ENCODE measurements around the gene FGF19.

The FGF19 gene

GRCh38 chr11:69703768-69704507 is at the start of gene FGF19:
Gene FGF19 (minus strand): TSS chr11:69704022. CDS start chr11:69703876, 146 bp downstream.
- peak; percentile 8 for DNase-seq

- DNase-seq, result no peak
Observed at GRCh38 chr11:69752890-69753289, 49.1 kb upstream of the FGF19 start.

GRCh38 chr11:69750875-69751597 is 47.2 kb upstream of the FGF19 start:
- no peak for DNase-seq

GRCh38 chr11:69750108-69750850 is 46.5 kb upstream of the FGF19 start:
- DNase-seq, result no peak

GRCh38 chr11:69748637-69749036 is 44.8 kb upstream of the FGF19 start:
- no peak for DNase-seq

GRCh38 chr11:69746752-69747742 is 43.2 kb upstream of the FGF19 start:
- DNase-seq, result no peak

- no peak for DNase-seq
Observed at GRCh38 chr11:69746140-69746539, 42.3 kb upstream of the FGF19 start.

GRCh38 chr11:69745201-69745600 is 41.4 kb upstream of the FGF19 start:
- no peak for DNase-seq

GRCh38 chr11:69744435-69744834 is 40.6 kb upstream of the FGF19 start:
- DNase-seq, result no peak

GRCh38 chr11:69734841-69735240 is 31.0 kb upstream of the FGF19 start:
- no peak for DNase-seq

GRCh38 chr11:69734367-69734766 is 30.5 kb upstream of the FGF19 start:
- no peak for DNase-seq

GRCh38 chr11:69732910-69733309 is 29.1 kb upstream of the FGF19 start:
- DNase-seq, result no peak

- no peak for DNase-seq
Observed at GRCh38 chr11:69731110-69731509, 27.3 kb upstream of the FGF19 start.

- DNase-seq, result no peak
Observed at GRCh38 chr11:69730500-69730899, 26.7 kb upstream of the FGF19 start.

- DNase-seq, result no peak
Observed at GRCh38 chr11:69729252-69729651, 25.4 kb upstream of the FGF19 start.

- no peak for DNase-seq
Observed at GRCh38 chr11:69727266-69727665, 23.4 kb upstream of the FGF19 start.

- DNase-seq, result no peak
Observed at GRCh38 chr11:69726481-69726880, 22.7 kb upstream of the FGF19 start.

GRCh38 chr11:69726019-69726418 is 22.2 kb upstream of the FGF19 start:
- no peak for DNase-seq

- no peak for DNase-seq
Observed at GRCh38 chr11:69721745-69722144, 17.9 kb upstream of the FGF19 start.

- DNase-seq, result no peak
Observed at GRCh38 chr11:69721106-69721505, 17.3 kb upstream of the FGF19 start.

- no peak for DNase-seq
Observed at GRCh38 chr11:69718912-69719311, 15.1 kb upstream of the FGF19 start.

- peak; percentile 22 for DNase-seq
Observed at GRCh38 chr11:69718147-69718546, 14.3 kb upstream of the FGF19 start.
